ENCODE results near the gene FBN3. TPM values are rescaled to one million over a fixed set of nuclear protein-coding genes. Genes with fewer than 3 reads are reported as not detected.

Gene FBN3
- total and polyA plus RNA-seq, 2 donors (not counting 1 experiment from before 2014, with no cell fraction given): not detected

- Histone ChIP-seq H3K4me3 (ENCODE audit: control extremely low read depth in 1 of 5, extremely low read depth in 1 of 5, insufficient read depth in 1 of 5, low read depth in 2 of 5, low read length in 4 of 5) (no peak overlapping the region), H2AFZ (ENCODE audit: insufficient read depth, low read depth, low read length, poor library complexity, severe bottlenecking) (no peak overlapping the region), H3K9me3 (ENCODE audit: control extremely low read depth in 1 of 3, control insufficient read depth in 2 of 3, insufficient read depth in 1 of 3, low read length in 2 of 3) (peaks cover 0 to 4% (median 0%) of the 10 kb centered on the region in 3 donors), H3K9ac (ENCODE audit: low read length) (no peak overlapping the region), H3K27me3 (replicated peaks in 1 of 4; ENCODE audit: control extremely low read depth in 1 of 4, control insufficient read depth in 3 of 4, insufficient read depth in 4 of 4, low read length in 3 of 4) (no peaks in the 10 kb centered on the region), H3K4me2 (replicated peaks; ENCODE audit: low read depth, low read length, poor library complexity, severe bottlenecking) (no peak overlapping the region), H4K20me1 (ENCODE audit: control insufficient read depth, insufficient read depth, low read length, poor library complexity, severe bottlenecking) (no peaks in the 10 kb centered on the region), H3K4me1 (ENCODE audit: control insufficient read depth in 2 of 2, insufficient read depth in 2 of 2, low read length in 2 of 2) (no peaks in the 10 kb centered on the region), H3K27ac (ENCODE audit: low read length in 2 of 2) (no peak overlapping the region), H3K36me3 (replicated peaks in 1 of 2; ENCODE audit: control extremely low read depth in 1 of 2, control insufficient read depth in 1 of 2, extremely low read depth in 1 of 2, insufficient read depth in 2 of 2, low read length in 1 of 2) (no peaks in the 10 kb centered on the region), H3K79me2 (ENCODE audit: control insufficient read depth, insufficient read depth, low read length) (no peaks in the 10 kb centered on the region)
- H3K9me3 Mint-ChIP-seq (ENCODE audit: insufficient read depth): no peaks in the 10 kb centered on the region
- intact Hi-C loops (cut with micrococcal nuclease): no loop called here
- peaks cover 5% of the 10 kb centered on the region for H3K27me3 Mint-ChIP-seq
- H3K27ac Mint-ChIP-seq: no peak overlapping the region
- DNase-seq (no peak), ATAC-seq (ENCODE audit: low read depth) (no peak)
- no peak overlapping the region for H3K4me3 Mint-ChIP-seq
- POLR2A ChIA-PET: no interaction called here
- no peak for TF ChIP-seq EZH2 (IDR thresholded peaks at IDR 0.05; ENCODE audit: borderline replicate concordance, insufficient read depth, low read depth, low read length, poor library complexity, severe bottlenecking)
- TF ChIP-seq, protein P1, sequence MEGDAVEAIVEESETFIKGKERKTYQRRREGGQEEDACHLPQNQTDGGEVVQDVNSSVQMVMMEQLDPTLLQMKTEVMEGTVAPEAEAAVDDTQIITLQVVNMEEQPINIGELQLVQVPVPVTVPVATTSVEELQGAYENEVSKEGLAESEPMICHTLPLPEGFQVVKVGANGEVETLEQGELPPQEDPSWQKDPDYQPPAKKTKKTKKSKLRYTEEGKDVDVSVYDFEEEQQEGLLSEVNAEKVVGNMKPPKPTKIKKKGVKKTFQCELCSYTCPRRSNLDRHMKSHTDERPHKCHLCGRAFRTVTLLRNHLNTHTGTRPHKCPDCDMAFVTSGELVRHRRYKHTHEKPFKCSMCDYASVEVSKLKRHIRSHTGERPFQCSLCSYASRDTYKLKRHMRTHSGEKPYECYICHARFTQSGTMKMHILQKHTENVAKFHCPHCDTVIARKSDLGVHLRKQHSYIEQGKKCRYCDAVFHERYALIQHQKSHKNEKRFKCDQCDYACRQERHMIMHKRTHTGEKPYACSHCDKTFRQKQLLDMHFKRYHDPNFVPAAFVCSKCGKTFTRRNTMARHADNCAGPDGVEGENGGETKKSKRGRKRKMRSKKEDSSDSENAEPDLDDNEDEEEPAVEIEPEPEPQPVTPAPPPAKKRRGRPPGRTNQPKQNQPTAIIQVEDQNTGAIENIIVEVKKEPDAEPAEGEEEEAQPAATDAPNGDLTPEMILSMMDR (IDR thresholded peaks at IDR 0.05): no peak
- WGBS (ENCODE audit: insufficient coverage): 89% methylated on average over 26 of the region's 26 CpGs
- no peaks in the 10 kb centered on the region for H3K4me1 Mint-ChIP-seq
- CTCF ChIA-PET: no interaction called here
Measured at GRCh38 chr19:8131517-8131916, 17.9 kb downstream of the FBN3 start.

- TF ChIP-seq, protein P1 (IDR thresholded peaks at IDR 0.05): no peak
- no peak for TF ChIP-seq EZH2 (IDR thresholded peaks at IDR 0.05; ENCODE audit: borderline replicate concordance, insufficient read depth, low read depth, low read length, poor library complexity, severe bottlenecking)
- peaks cover 0 to under 1% (median 0%) of the 10 kb centered on the region in 3 donors for H3K9me3 ChIP-seq (ENCODE audit: control extremely low read depth in 1 of 3, control insufficient read depth in 2 of 3, insufficient read depth in 1 of 3, low read length in 2 of 3)
- Mint-ChIP-seq H3K27me3 (peaks cover 5% of the 10 kb centered on the region), H3K4me1 (no peaks in the 10 kb centered on the region), H3K27ac (no peak overlapping the region), H3K9me3 (ENCODE audit: insufficient read depth) (no peaks in the 10 kb centered on the region), H3K4me3 (no peak overlapping the region)
- no peak overlapping the region for H3K27ac ChIP-seq (ENCODE audit: low read length in 2 of 2)
- intact Hi-C loops (cut with micrococcal nuclease): no loop called here
- WGBS (ENCODE audit: insufficient coverage): 89% methylated on average over 20 of the region's 20 CpGs
- H2AFZ ChIP-seq (ENCODE audit: insufficient read depth, low read depth, low read length, poor library complexity, severe bottlenecking): no peak overlapping the region
- ATAC-seq (ENCODE audit: low read depth) (no peak), DNase-seq (no peak)
- no peaks in the 10 kb centered on the region for H3K36me3 ChIP-seq (replicated peaks in 1 of 2; ENCODE audit: control extremely low read depth in 1 of 2, control insufficient read depth in 1 of 2, extremely low read depth in 1 of 2, insufficient read depth in 2 of 2, low read length in 1 of 2)
- no peaks in the 10 kb centered on the region for H3K4me1 ChIP-seq (ENCODE audit: control insufficient read depth in 2 of 2, insufficient read depth in 2 of 2, low read length in 2 of 2)
- H3K9ac ChIP-seq (ENCODE audit: low read length): no peak overlapping the region
- H3K27me3 ChIP-seq (replicated peaks in 1 of 4; ENCODE audit: control extremely low read depth in 1 of 4, control insufficient read depth in 3 of 4, insufficient read depth in 4 of 4, low read length in 3 of 4): no peaks in the 10 kb centered on the region
- ChIA-PET POLR2A (no interaction called here), CTCF (no interaction called here)
- H3K4me3 ChIP-seq (ENCODE audit: control extremely low read depth in 1 of 5, extremely low read depth in 1 of 5, insufficient read depth in 1 of 5, low read depth in 2 of 5, low read length in 4 of 5): no peak overlapping the region
- no peak overlapping the region for H3K4me2 ChIP-seq (replicated peaks; ENCODE audit: low read depth, low read length, poor library complexity, severe bottlenecking)
- no peaks in the 10 kb centered on the region for H3K79me2 ChIP-seq (ENCODE audit: control insufficient read depth, insufficient read depth, low read length)
- H4K20me1 ChIP-seq (ENCODE audit: control insufficient read depth, insufficient read depth, low read length, poor library complexity, severe bottlenecking): no peaks in the 10 kb centered on the region
Measured at GRCh38 chr19:8129061-8129618, 20.3 kb downstream of the FBN3 start.

Data from B cell (primary cell).